Measurements from ENCODE around the gene DMD. TPM values are rescaled to one million over a fixed set of nuclear protein-coding genes. Genes with fewer than 3 reads are reported as not detected.

DMD gene
- total and polyA plus RNA-seq, 2 of the 8 experiments (the other 6 are each of a cell fraction or from before 2014, with no cell fraction given) = 4.8 to 7.4 TPM

- POLR2A ChIA-PET (ENCODE audit: partially characterized antibody) = no interaction called here
- DNase-seq (ENCODE audit: low read depth in 1 of 2, low spot score in 2 of 2) = no peak
- no peaks in the 10 kb centered on the region for H3K23me2 ChIP-seq (ENCODE audit: low read depth, low read length)
- no peak overlapping the region for H2BK120ac ChIP-seq (replicated peaks; ENCODE audit: low read depth, low read length)
- H3K9ac ChIP-seq (replicated peaks in 1 of 4; ENCODE audit: extremely low read depth in 1 of 4, low read depth in 3 of 4, low read length in 3 of 4) = no peak overlapping the region
- no peak overlapping the region for H3K4me2 ChIP-seq (ENCODE audit: insufficient read depth in 1 of 2, low read depth in 2 of 2, low read length in 2 of 2)
- H4K5ac ChIP-seq (ENCODE audit: insufficient read length, low read depth, low read length) = no peak overlapping the region
- H2BK20ac ChIP-seq (ENCODE audit: low read length) = no peak overlapping the region
- no peak overlapping the region for H4K91ac ChIP-seq (replicated peaks; ENCODE audit: insufficient read length, low read length)
- FAIRE-seq = no peak
- no peak overlapping the region for H3K18ac ChIP-seq (ENCODE audit: extremely low read depth, low read length)
- H2BK15ac ChIP-seq (ENCODE audit: low read length) = no peak overlapping the region
- no peak for TF ChIP-seq PHF8 (conservative IDR thresholded peaks at IDR 0.05; ENCODE audit: low read depth, low read length)
- TF ChIP-seq CTCF (IDR thresholded peaks at IDR 0.05; ENCODE audit: control extremely low read depth in 1 of 3, insufficient read depth in 1 of 3, low read depth in 1 of 3, low read length in 3 of 3) = no peak
- TF ChIP-seq NRF1 (IDR thresholded peaks at IDR 0.05; ENCODE audit: low read depth, low read length) = no peak
- no peak for TF ChIP-seq TEAD4 (IDR thresholded peaks at IDR 0.05; ENCODE audit: low read depth, low read length)
- no peak for TF ChIP-seq FOSL1 (IDR thresholded peaks at IDR 0.05; ENCODE audit: insufficient read depth, low read depth, low read length)
- no peak for TF ChIP-seq SAP30 (IDR thresholded peaks at IDR 0.05; ENCODE audit: insufficient read depth, insufficient replicate concordance, low read length)
- H4K20me1 ChIP-seq (replicated peaks in 1 of 2; ENCODE audit: control insufficient read depth in 1 of 2, insufficient read depth in 2 of 2, low read length in 2 of 2) = no peaks in the 10 kb centered on the region
- CTCF ChIA-PET (ENCODE audit: partially characterized antibody) = no interaction called here
- no peaks in the 10 kb centered on the region for H3K9me3 ChIP-seq (ENCODE audit: insufficient read depth in 2 of 2, low read depth in 1 of 2, low read length in 1 of 2)
- H3K56ac ChIP-seq (replicated peaks; ENCODE audit: insufficient read length, low read depth, low read length) = no peak overlapping the region
- no peak overlapping the region for H3K23ac ChIP-seq (ENCODE audit: insufficient read length)
- H3K27ac ChIP-seq (ENCODE audit: low read depth, low read length) = no peak overlapping the region
- no peaks in the 10 kb centered on the region for H3K27me3 ChIP-seq (replicated peaks in 1 of 4; ENCODE audit: control insufficient read depth in 3 of 4, extremely low read depth in 1 of 4, insufficient read depth in 3 of 4, low read length in 3 of 4)
- WGBS, 2 experiments (ENCODE audit: extremely low coverage in 1 of 2, insufficient coverage in 1 of 2, insufficient read length in 1 of 2, insufficient replicate concordance in 2 of 2, low coverage in 1 of 2, low lambda C conversion rate in 2 of 2, missing lambda C conversion rate in 1 of 2) = 83 to 100% methylated on average over 1 to 2 of the region's 2 CpGs
- no peak overlapping the region for H3K4me3 ChIP-seq (ENCODE audit: extremely low read depth in 1 of 4, insufficient read depth in 2 of 4, low read depth in 3 of 4, low read length in 4 of 4)
- H3K4ac ChIP-seq (replicated peaks; ENCODE audit: insufficient read length, low read depth, low read length) = no peak overlapping the region
- H2AK5ac ChIP-seq (ENCODE audit: low read depth, low read length) = no peak overlapping the region
- H3K4me1 ChIP-seq (replicated peaks in 1 of 4; ENCODE audit: control insufficient read depth in 3 of 4, insufficient read depth in 4 of 4, low read length in 3 of 4) = no peaks in the 10 kb centered on the region
- no peak overlapping the region for H3K14ac ChIP-seq (ENCODE audit: insufficient read length)
- H3K79me2 ChIP-seq (ENCODE audit: control insufficient read depth in 1 of 2, insufficient read depth in 2 of 2, low read length in 2 of 2) = no peaks in the 10 kb centered on the region
- H3K79me1 ChIP-seq (ENCODE audit: low read depth, low read length) = no peaks in the 10 kb centered on the region
- H2AFZ ChIP-seq (ENCODE audit: low read length) = no peak overlapping the region
- no peak overlapping the region for H4K8ac ChIP-seq (ENCODE audit: extremely low read depth, insufficient read depth, low read length)
- no peak overlapping the region for H2BK5ac ChIP-seq (ENCODE audit: low read depth, low read length)
- no peaks in the 10 kb centered on the region for H3K36me3 ChIP-seq (ENCODE audit: control insufficient read depth in 2 of 4, insufficient read depth in 4 of 4, low read length in 3 of 4)
- H2BK12ac ChIP-seq (ENCODE audit: low read depth, low read length) = no peak overlapping the region
Measured at GRCh38 chrX:31336419-31336818, 1874.9 kb downstream of the DMD start.

All from H1 (cell line).